ENCODE data around the gene CCDC183.
"Not testable (repeated sequence)": the region's sequence is repeated elsewhere in the genome, so short reads cannot be mapped to it uniquely, and the experiment has no call there.

CCDC183 gene

GRCh38 chr9:136825295-136826187 is 29.4 kb downstream of the CCDC183 start:
- ATAC-seq (no peak), DNase-seq (no peak)

DNA sequence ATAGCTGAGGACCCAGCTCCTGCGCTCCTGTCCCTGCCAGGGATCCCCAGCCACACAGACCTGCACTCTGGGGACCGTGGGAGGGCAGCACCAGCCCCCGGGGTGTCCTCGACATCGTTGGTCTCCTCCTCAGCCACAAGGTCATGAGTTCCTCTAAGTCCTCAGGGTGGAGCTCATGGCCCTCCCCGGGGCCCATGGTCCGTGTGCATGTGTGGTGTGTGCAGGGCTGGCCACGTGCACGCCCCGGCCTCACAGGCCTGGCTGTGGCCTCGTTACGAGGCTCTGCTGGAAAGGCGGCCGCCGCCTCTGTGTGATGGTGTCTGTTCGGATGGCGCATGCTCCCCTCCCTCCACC is 30.0 kb downstream of the CCDC183 start:
- ATAC-seq: no peak
- DNase-seq: no peak

DNA sequence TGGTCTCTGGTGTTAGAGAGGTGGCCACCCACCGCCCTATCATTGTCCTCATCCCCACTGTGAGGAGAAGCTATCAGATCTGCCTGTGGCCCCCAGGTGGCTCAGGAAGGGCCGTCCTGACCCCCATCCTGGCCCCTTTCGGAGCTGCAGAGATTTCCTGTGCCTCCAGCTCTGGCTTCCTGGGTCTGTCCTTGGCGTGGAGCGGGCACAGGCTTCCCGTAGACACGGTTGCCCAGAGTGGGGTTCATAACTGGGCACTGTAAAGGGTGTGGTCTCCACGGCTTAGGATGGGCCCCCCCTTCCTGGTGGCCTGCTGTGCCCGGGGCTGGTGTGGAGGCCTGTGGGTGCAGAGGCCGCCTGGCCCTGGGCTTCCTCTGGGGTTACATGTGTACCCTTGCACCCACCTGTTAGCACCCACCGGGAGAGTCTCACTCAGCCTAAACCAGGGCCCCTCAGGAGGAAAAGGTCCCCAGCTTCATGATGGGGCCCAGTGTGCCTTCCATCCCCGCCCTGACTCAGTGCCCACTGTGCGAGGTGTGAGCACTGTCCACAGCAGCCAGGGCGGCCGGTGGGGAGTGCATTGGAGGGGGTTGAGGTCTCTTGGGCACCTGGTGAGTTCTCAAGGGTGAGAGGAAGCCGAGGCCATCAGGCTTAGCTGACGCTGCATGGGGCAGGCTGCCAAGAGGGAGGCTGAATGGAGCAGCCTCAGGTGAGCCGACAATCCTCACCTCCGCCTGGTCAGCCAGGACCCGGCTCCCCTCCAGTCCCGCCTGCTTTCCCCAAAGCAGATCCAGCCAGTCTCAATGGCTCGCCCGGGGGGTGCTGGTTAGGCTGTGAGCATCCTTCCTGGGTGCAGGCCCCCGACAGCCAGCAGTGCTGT is 30.8 kb downstream of the CCDC183 start:
- ATAC-seq: no peak
- no peak for DNase-seq

- ATAC-seq: no peak
- no peak for DNase-seq
These were observed 31.8 kb downstream of the CCDC183 start for GRCh38 chr9:136827794-136828473.

GRCh38 chr9:136828474-136829140 is 32.5 kb downstream of the CCDC183 start:
- ATAC-seq: no peak
- DNase-seq: no peak

- no peak for ATAC-seq
These were observed 33.3 kb downstream of the CCDC183 start for GRCh38 chr9:136829412-136829811.

GRCh38 chr9:136829981-136830885 is 34.1 kb downstream of the CCDC183 start:
- DNase-seq (no peak), ATAC-seq (no peak)

More at GRCh38 chr9:136829412-136829811, 33.3 kb downstream of the CCDC183 start:
- no peak for DNase-seq

- no peak for DNase-seq
These were observed 35.0 kb downstream of the CCDC183 start for GRCh38 chr9:136831002-136831719.

DNA sequence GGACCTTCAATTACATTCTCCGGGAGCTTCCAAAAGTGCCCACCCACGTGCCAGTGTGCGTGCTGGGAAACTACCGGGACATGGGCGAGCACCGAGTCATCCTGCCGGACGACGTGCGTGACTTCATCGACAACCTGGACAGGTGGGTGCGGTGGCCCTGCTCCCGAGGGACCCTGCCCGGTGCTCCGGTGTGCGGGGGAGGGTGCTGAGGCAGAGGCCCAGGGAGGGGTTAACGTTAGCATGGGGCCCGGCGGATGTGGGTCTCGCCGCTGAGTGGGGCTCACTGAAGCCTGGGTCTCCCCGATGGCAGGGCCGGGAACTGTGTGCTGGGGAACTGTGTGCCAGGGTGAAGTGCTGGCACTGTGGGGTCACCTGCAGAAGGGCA is 35.6 kb downstream of the CCDC183 start:
- no peak for ATAC-seq
- no peak for DNase-seq

More at GRCh38 chr9:136831002-136831719, 35.0 kb downstream of the CCDC183 start:
- ATAC-seq: no peak

- DNase-seq: no peak
- no peak for ATAC-seq
These were observed 36.4 kb downstream of the CCDC183 start for GRCh38 chr9:136832581-136832980.

GRCh38 chr9:136833381-136834048 is 37.4 kb downstream of the CCDC183 start:
- not testable (repeated sequence) for DNase-seq, ATAC-seq

DNA sequence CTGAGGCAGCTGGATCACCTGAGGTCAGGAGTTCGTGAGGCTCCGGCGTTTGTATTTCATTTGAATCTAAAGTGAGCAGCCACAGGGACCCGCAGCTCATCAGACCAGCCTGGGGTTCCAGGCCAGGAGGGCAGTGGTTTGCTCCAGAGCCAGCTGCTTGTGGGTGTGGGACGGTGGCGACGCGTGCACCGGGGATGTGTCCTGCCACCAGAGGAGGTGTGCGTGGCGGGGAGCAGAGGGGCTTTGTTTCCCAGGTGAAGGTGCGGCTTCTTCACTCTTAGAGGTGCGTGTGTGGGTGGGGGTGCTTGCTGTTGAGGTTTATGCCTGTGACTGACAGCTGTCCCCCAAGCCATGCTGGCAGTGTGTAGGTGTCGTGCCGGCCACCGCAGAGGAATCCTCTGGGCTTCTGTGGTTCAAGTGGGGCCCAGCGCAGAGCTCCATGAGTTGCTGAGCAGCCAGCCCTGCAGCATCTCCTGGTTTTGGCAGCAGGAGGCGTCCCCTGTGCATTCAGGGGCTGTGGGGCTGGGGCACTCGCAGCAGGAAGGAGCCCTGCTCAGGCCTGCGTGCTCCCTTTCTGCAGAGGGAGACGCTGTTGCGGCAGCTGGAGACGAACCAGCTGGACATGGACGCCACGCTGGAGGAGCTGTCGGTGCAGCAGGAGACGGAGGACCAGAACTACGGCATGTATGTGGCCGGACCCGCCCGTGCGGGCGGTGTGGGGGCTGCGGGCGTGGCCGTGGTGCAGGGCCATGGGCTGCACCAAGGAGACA is 39.2 kb downstream of the CCDC183 start:
- DNase-seq: no peak
- ATAC-seq: no peak

GRCh38 chr9:136835932-136836904 is 40.1 kb downstream of the CCDC183 start:
- DNase-seq: no peak
- no peak for ATAC-seq

DNA sequence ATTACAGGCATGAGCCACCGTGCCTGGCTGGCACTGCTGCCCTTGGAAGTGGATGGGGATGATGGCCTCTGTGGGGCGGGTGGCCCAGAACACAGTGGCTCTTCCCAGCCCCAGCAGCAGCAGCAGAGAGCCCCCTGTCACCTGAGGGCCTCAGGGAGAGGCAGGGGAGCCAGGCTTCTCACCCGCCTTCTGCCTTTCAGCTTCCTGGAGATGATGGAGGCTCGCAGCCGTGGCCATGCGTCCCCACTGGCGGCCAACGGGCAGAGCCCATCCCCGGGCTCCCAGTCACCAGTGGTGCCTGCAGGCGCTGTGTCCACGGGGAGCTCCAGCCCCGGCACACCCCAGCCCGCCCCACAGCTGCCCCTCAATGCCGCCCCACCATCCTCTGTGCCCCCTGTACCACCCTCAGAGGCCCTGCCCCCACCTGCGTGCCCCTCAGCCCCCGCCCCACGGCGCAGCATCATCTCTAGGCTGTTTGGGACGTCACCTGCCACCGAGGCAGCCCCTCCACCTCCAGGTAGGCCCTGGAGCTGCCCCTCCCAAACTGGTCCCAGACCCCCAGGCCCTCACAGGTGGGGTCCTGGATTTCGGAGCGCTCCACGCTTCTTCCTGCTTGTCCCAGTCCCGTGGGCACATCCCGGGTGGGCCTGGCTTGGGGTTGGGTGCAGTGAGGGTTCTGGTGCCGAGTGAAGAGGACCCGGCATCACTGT is 41.2 kb downstream of the CCDC183 start:
- no peak for DNase-seq
- ATAC-seq: no peak

- DNase-seq, ATAC-seq: not testable (repeated sequence)
These were observed 41.7 kb downstream of the CCDC183 start for GRCh38 chr9:136837856-136838277.

DNA sequence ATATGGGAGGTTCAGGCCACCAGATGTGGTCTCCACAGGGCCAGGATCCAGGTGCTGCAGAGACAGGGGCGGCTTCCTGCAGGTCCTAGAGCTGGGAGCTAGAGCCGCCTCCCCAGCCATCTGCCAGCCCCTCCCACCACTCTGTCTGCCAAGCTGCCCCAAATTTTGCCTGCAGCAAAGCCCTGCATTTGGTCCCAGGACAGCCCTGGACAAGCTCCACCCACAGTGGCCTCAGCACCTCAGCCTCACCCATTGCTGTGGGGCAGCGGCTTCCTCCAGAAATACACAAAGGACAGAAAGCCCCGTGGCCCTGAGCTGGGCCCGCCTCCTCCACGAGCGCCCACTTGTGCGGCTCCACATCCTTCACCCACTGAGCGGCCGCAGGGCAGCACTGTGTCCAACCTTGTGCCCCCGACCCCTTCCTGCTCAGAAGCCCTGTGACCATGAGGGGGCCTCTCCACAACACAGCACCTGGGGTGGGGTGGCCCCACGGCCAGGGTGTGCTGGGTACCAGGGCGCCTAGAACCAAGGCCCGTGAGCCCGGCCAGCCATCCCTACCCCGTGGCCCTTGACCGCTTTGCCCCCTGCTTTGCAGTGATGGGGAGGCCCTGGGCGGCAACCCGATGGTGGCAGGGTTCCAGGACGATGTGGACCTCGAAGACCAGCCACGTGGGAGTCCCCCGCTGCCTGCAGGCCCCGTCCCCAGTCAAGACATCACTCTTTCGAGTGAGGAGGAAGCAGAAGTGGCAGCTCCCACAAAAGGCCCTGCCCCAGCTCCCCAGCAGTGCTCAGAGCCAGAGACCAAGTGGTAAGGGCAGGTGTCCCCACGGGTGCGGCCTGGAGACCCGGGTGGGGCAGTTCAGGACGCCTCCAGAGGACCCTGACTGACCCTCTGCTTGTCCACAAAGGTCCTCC is 42.4 kb downstream of the CCDC183 start:
- no peak for ATAC-seq

More for the DNA sequence above, 42.4 kb downstream of the CCDC183 start:
- no peak for DNase-seq
